ENCODE measurements around the gene CYFIP2. TPM values are rescaled to one million over a fixed set of nuclear protein-coding genes. Genes with fewer than 3 reads are reported as not detected.
A peak's percentile ranks its signal among the peaks of the same experiment; 100 is the strongest.

CYFIP2 gene
- total RNA-seq, 1 donor from 2014 or later = 36.6 TPM

GRCh38 chr5:157248821-157249470, 17.0 kb upstream of the CYFIP2 start:
- peak; percentile 37 to 51 for ATAC-seq
- intact Hi-C loops (cut with DNase I) = no loop called here
- H3K4me3 ChIP-seq = no peak overlapping the region
- peaks cover 6% of the 10 kb centered on the region for H3K4me1 ChIP-seq
- TF ChIP-seq CTCF (IDR thresholded peaks at IDR 0.05) = no peak
- H3K36me3 ChIP-seq = no peaks in the 10 kb centered on the region
- no peak for DNase-seq
- H3K9me3 ChIP-seq = no peaks in the 10 kb centered on the region
- H3K27me3 ChIP-seq (ENCODE audit: low read depth) = no peaks in the 10 kb centered on the region
- H3K27ac ChIP-seq = no peak overlapping the region

DNA sequence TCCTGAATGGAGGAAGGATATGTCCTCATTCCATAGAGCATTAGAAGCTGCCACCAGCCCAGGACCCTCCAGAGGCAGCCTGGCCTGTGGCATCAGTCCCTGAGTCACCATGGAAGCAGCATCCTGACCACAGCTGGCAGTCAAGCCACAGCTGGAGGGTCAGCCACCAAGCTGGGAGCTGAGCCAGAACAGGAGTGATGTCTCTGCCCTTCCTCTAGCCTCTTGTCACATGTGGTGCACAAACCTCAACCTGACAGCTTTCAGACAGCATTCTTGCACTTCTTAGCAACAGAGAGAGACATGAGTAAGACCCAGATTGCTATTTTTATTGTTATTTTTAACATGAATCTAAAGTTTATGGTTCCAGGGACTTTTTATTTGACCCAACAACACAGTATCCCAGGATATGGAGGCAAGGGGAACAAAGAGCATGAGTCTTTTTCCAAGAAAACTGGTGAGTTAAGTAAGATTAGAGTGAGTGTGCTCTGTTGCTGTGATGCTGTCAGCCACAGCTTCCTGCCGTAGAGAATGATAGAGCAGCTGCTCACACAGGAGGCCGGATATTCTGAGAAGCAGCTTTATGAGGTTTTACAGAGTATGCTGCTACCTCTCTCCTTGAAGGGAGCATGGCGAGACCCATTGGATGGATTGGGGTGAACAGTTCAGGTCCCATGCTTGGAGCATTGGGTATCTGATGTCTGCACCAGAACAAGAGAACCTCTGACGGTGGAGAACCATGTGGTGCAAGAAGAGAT, 13.0 kb upstream of the CYFIP2 start:
- Histone ChIP-seq H3K4me1 (peaks cover 6% of the 10 kb centered on the region), H3K9me3 (no peaks in the 10 kb centered on the region), H3K4me3 (no peak overlapping the region), H3K27me3 (ENCODE audit: low read depth) (no peaks in the 10 kb centered on the region), H3K36me3 (no peaks in the 10 kb centered on the region), H3K27ac (peak overlapping the region; percentile 26)
- ATAC-seq (peak; percentile 57 to 65), DNase-seq (no peak)
- TF ChIP-seq CTCF (IDR thresholded peaks at IDR 0.05) = no peak
- intact Hi-C loops (cut with DNase I) = no loop called here

DNA sequence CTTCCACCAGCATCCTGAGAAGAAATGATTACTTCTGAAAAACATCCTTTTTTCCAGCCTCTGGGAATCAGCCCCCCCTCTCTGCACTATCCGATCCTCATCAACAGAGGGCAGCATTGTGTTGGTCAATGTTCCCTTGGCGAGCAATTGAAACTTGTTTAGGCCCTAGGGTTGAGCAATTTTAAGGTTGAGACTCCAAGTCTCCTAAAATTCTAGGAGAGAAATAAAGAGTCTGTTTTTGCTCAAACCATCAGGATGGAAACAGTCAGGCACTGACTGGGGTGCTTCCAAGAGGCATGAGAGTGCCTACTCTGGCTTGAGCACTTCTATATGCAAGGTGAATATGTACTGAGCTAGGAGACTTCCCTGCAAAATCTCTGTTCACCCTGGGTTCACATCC, 12.4 kb upstream of the CYFIP2 start:
- no peaks in the 10 kb centered on the region for H3K27me3 ChIP-seq (ENCODE audit: low read depth)
- no peaks in the 10 kb centered on the region for H3K36me3 ChIP-seq
- DNase-seq (no peak), ATAC-seq (peak; percentile 85 to 91)
- H3K4me3 ChIP-seq = no peak overlapping the region
- H3K9me3 ChIP-seq = no peaks in the 10 kb centered on the region
- H3K27ac ChIP-seq = no peak overlapping the region
- intact Hi-C loops (cut with DNase I) = no loop called here
- peaks cover 6% of the 10 kb centered on the region for H3K4me1 ChIP-seq
- TF ChIP-seq CTCF (IDR thresholded peaks at IDR 0.05) = peak; percentile 83

GRCh38 chr5:157258450-157258849, 7.5 kb upstream of the CYFIP2 start:
- ATAC-seq (no peak), DNase-seq (no peak)
- intact Hi-C loops (cut with DNase I) = no loop called here
- TF ChIP-seq CTCF (IDR thresholded peaks at IDR 0.05) = no peak
- no peaks in the 10 kb centered on the region for H3K27me3 ChIP-seq (ENCODE audit: low read depth)
- no peaks in the 10 kb centered on the region for H3K9me3 ChIP-seq
- H3K27ac ChIP-seq = no peak overlapping the region
- H3K4me1 ChIP-seq = peaks cover 4% of the 10 kb centered on the region
- no peak overlapping the region for H3K4me3 ChIP-seq
- H3K36me3 ChIP-seq = no peaks in the 10 kb centered on the region

DNA sequence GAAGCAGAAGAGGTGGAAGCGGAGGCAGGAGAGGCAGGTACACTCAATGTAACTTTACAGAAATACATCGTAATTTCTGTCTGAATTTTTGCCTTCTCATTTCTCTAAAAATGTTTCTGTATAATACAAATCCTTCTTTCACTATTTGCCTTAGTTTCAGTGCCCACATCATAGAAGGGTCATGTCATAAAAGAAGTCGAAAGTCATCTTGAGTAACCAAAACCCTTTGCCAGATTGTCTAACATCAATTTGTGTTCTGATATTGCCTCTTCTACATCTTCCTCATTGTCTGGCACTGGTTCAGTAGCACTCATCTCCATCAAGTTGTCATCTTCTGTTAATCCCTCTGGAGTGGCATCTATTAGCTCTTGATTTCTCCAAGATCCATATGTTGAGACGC, 6.2 kb upstream of the CYFIP2 start:
- no peak for TF ChIP-seq CTCF (IDR thresholded peaks at IDR 0.05)
- DNase-seq (no peak), ATAC-seq (no peak)
- intact Hi-C loops (cut with DNase I) = no loop called here
- Histone ChIP-seq H3K27ac (no peak overlapping the region), H3K4me1 (peaks cover 9% of the 10 kb centered on the region), H3K4me3 (no peak overlapping the region), H3K9me3 (no peaks in the 10 kb centered on the region), H3K36me3 (no peaks in the 10 kb centered on the region), H3K27me3 (ENCODE audit: low read depth) (no peaks in the 10 kb centered on the region)

All from lower lobe of right lung (tissue), 2 donors.